K562 (cell line): ENCODE measurements around the gene PYROXD2. TPM values are rescaled to one million over a fixed set of nuclear protein-coding genes. Genes with fewer than 3 reads are reported as not detected.
A peak's percentile ranks its signal among the peaks of the same experiment; 100 is the strongest.

Source experiments
- CC2D1A ChIP-seq: fragments of 450-650 bp; IDR thresholded peaks from 2 replicates; pipeline ENCODE4 v1.6.1; 2017; ENCODE audit warnings: mild to moderate bottlenecking
- CTBP1 ChIP-seq: fragments of 450-650 bp; IDR thresholded peaks from 2 replicates; pipeline ENCODE4 v1.6.1; 2016; ENCODE audit warnings: borderline replicate concordance
- FIP1L1 ChIP-seq: fragments of 200-400 bp; formaldehyde crosslinking; IDR thresholded peaks from 2 replicates; pipeline ENCODE4 v1.6.1; 2018; ENCODE audit warnings: mild to moderate bottlenecking, low read depth, low read length; ENCODE audit not compliant: poor library complexity, severe bottlenecking
- MAFF ChIP-seq: IDR thresholded peaks from 2 replicates; pipeline ENCODE4 v1.6.1; 2012; ENCODE audit warnings: low read length, improper control_type of control experiment
- MEF2D ChIP-seq: conservative IDR thresholded peaks from 2 replicates; pipeline ENCODE4 v1.6.1; 2016; ENCODE audit warnings: low read depth, missing genetic modification characterization, missing compliant biosample characterization
- NBN ChIP-seq: fragments of 450-650 bp; IDR thresholded peaks from 2 replicates; pipeline ENCODE4 v1.6.1; 2016; ENCODE audit warnings: low read depth, mild to moderate bottlenecking
- NEUROD1 ChIP-seq: fragments of 150-350 bp; IDR thresholded peaks from 2 replicates; pipeline ENCODE4 v1.6.1; 2014; ENCODE audit warnings: borderline replicate concordance, low read length, low read depth; ENCODE audit not compliant: partially characterized antibody
- NFIC ChIP-seq: fragments of 450-650 bp; IDR thresholded peaks from 2 replicates; pipeline ENCODE4 v1.6.1; 2017; ENCODE audit warnings: mild to moderate bottlenecking, inconsistent platforms
- RBM34 ChIP-seq: fragments of 200-400 bp; formaldehyde crosslinking; IDR thresholded peaks from 2 replicates; pipeline ENCODE4 v1.6.1; 2018; ENCODE audit warnings: low read length, borderline replicate concordance; ENCODE audit not compliant: insufficient read depth
- TEAD1 ChIP-seq, 2 experiments: fragments of 450-650 bp in 1 of 2; sonication (generic) in 1 of 2; formaldehyde crosslinking; IDR thresholded peaks; 2 replicates each; pipeline versions ENCODE4 v1.4.0 to v1.8.0; 2020 to 2022; ENCODE audit warnings: mild to moderate bottlenecking in 2 of 2, missing genetic modification reagents in 1 of 2
- ZKSCAN8 ChIP-seq: fragments of 200-800 bp; sonication (Bioruptor generic); IDR thresholded peaks from 2 replicates; pipeline ENCODE4 v1.6.1; 2016; ENCODE audit warnings: missing genetic modification characterization, missing compliant biosample characterization
- ZNF146 ChIP-seq: IDR thresholded peaks from one replicate; pipeline ENCODE4 v1.6.1; 2018; ENCODE audit warnings: missing compliant biosample characterization; ENCODE audit not compliant: unreplicated experiment
- ZNF274 ChIP-seq: IDR thresholded peaks from 2 replicates; pipeline ENCODE4 v1.6.1; 2011; ENCODE audit warnings: low read depth, mild to moderate bottlenecking, low read length, moderate library complexity, borderline replicate concordance
- ZNF311 ChIP-seq: fragments of 250-450 bp; sonication (Bioruptor Pico); IDR thresholded peaks from 2 replicates; pipeline ENCODE4 v1.4.0; 2020; ENCODE audit warnings: mild to moderate bottlenecking, moderate library complexity
- polyA plus RNA-seq, 8 experiments: library from polyadenylated mRNA; depleted of rRNA in 4 of 8; stranded (reverse) in 5 of 8; unstranded in 3 of 8; fragments of >200 nt; fragmentation: Nextera tagmentation in 2 of 8; fragmentation: Illumina TruSeq in 1 of 8; extraction: Ambion mirVana in 2 of 8; extraction: Trizol in 1 of 8; gene quantifications; 2 replicates each; pipeline versions ENCODE4 v1.2.1 to v1.2.3, GENCODE V29; 2011 to 2014; ENCODE audit warnings: inconsistent platforms in 1 of 8, missing spikeins in 1 of 8
- total RNA-seq, 7 experiments: library from RNA; depleted of rRNA in 6 of 7; stranded (reverse); fragments of >200 nt in 6 of 7; fragmentation: Illumina TruSeq in 2 of 7; extraction: Trizol in 2 of 7; gene quantifications; 2 replicates each; pipeline versions ENCODE4 v1.2.1 to v1.2.3, GENCODE V29; 2011 to 2021; ENCODE audit warnings: low replicate concordance in 1 of 7
- TF ChIP-seq, protein P1 (sequence below): sonication (generic); formaldehyde crosslinking; IDR thresholded peaks from 2 replicates; pipeline ENCODE4 v1.8.0; 2022; ENCODE audit warnings: missing genetic modification reagents, mild to moderate bottlenecking, moderate library complexity, borderline replicate concordance
- TF ChIP-seq, protein P2 (sequence below), 2 experiments: fragments of 450-650 bp; IDR thresholded peaks; 2 replicates each; pipeline ENCODE4 v1.6.1; 2016
- TF ChIP-seq, protein P3 (sequence below), 2 experiments: fragments of 450-650 bp; IDR thresholded peaks; 2 replicates each; pipeline ENCODE4 v1.6.1; 2016; ENCODE audit warnings: mild to moderate bottlenecking in 2 of 2, borderline replicate concordance in 1 of 2, low read depth in 1 of 2, moderate library complexity in 1 of 2

Gene PYROXD2
- total and polyA plus RNA-seq, 9 of the 15 experiments (the other 6 are each of a cell fraction or from before 2014, with no cell fraction given): 0.14 to 1.4 (median 0.58) TPM

DNA sequence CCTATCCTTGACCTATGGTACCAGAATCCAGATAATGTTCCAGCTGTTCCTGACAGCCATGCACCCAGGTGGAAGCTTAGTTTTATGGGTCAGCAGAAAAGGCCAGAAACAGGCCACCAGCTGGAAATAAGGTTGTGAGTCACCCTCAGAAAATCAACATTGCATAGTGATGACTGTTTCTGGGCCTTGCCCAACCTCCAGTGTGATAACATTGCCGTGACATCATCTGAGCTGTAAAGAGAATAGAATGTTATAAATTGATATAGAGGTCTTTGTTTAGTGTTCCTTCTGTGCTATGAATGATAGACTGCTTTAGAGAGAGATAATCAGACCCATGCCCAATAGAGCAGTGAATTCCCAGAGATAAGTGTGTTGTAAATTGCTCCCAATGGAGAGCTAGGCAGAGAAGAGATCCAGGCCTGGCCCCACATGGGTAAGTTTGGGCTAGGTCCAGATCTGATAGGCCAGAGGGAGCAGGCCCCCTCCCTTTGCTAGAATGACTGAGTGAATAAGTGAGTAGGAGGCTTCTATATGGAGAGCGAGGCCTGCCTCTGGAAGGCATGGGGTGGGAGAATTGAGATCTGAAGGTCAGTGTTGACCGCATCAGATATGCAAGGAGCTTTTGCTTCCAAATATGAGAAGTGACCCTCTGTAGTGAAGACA is 46.0 kb upstream of the PYROXD2 start (continued):
- TF ChIP-seq ZNF311 (CRISPR knock-in tag): 0 out of 2 replicates have a peak, but pooled peaks have one; percentile 42
- no peak for TF ChIP-seq FIP1L1
- no peak for TF ChIP-seq RBM34
- TF ChIP-seq, protein P1, sequence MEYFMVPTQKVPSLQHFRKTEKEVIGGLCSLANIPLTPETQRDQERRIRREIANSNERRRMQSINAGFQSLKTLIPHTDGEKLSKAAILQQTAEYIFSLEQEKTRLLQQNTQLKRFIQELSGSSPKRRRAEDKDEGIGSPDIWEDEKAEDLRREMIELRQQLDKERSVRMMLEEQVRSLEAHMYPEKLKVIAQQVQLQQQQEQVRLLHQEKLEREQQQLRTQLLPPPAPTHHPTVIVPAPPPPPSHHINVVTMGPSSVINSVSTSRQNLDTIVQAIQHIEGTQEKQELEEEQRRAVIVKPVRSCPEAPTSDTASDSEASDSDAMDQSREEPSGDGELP (CRISPR knock-in tag): peak; percentile 98
- TF ChIP-seq NBN: peak; percentile 88
- TF ChIP-seq MEF2D (tag): peak; percentile 61
- TF ChIP-seq MAFF: peak; percentile 66; the same call in 1 of the 2 replicates
- peak; percentile 99 for TF ChIP-seq NFIC
- TF ChIP-seq, protein P2, sequence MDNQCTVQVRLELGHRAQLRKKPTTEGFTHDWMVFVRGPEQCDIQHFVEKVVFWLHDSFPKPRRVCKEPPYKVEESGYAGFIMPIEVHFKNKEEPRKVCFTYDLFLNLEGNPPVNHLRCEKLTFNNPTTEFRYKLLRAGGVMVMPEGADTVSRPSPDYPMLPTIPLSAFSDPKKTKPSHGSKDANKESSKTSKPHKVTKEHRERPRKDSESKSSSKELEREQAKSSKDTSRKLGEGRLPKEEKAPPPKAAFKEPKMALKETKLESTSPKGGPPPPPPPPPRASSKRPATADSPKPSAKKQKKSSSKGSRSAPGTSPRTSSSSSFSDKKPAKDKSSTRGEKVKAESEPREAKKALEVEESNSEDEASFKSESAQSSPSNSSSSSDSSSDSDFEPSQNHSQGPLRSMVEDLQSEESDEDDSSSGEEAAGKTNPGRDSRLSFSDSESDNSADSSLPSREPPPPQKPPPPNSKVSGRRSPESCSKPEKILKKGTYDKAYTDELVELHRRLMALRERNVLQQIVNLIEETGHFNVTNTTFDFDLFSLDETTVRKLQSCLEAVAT (IDR thresholded peaks at IDR 0.05): peak in 1 of 2 experiments; percentile 94; a peak in 2 of 4 replicates
- peak; percentile 71; the same call in 1 of the 2 replicates for TF ChIP-seq ZKSCAN8 (CRISPR knock-in tag)
- peak; percentile 92 to 98 for TF ChIP-seq TEAD1 (CRISPR knock-in tag; IDR thresholded peaks at IDR 0.05)
- no peak for TF ChIP-seq ZNF146 (CRISPR knock-in tag)
- peak; percentile 89 for TF ChIP-seq CTBP1
- TF ChIP-seq NEUROD1: peak; percentile 68
- TF ChIP-seq, protein P3, sequence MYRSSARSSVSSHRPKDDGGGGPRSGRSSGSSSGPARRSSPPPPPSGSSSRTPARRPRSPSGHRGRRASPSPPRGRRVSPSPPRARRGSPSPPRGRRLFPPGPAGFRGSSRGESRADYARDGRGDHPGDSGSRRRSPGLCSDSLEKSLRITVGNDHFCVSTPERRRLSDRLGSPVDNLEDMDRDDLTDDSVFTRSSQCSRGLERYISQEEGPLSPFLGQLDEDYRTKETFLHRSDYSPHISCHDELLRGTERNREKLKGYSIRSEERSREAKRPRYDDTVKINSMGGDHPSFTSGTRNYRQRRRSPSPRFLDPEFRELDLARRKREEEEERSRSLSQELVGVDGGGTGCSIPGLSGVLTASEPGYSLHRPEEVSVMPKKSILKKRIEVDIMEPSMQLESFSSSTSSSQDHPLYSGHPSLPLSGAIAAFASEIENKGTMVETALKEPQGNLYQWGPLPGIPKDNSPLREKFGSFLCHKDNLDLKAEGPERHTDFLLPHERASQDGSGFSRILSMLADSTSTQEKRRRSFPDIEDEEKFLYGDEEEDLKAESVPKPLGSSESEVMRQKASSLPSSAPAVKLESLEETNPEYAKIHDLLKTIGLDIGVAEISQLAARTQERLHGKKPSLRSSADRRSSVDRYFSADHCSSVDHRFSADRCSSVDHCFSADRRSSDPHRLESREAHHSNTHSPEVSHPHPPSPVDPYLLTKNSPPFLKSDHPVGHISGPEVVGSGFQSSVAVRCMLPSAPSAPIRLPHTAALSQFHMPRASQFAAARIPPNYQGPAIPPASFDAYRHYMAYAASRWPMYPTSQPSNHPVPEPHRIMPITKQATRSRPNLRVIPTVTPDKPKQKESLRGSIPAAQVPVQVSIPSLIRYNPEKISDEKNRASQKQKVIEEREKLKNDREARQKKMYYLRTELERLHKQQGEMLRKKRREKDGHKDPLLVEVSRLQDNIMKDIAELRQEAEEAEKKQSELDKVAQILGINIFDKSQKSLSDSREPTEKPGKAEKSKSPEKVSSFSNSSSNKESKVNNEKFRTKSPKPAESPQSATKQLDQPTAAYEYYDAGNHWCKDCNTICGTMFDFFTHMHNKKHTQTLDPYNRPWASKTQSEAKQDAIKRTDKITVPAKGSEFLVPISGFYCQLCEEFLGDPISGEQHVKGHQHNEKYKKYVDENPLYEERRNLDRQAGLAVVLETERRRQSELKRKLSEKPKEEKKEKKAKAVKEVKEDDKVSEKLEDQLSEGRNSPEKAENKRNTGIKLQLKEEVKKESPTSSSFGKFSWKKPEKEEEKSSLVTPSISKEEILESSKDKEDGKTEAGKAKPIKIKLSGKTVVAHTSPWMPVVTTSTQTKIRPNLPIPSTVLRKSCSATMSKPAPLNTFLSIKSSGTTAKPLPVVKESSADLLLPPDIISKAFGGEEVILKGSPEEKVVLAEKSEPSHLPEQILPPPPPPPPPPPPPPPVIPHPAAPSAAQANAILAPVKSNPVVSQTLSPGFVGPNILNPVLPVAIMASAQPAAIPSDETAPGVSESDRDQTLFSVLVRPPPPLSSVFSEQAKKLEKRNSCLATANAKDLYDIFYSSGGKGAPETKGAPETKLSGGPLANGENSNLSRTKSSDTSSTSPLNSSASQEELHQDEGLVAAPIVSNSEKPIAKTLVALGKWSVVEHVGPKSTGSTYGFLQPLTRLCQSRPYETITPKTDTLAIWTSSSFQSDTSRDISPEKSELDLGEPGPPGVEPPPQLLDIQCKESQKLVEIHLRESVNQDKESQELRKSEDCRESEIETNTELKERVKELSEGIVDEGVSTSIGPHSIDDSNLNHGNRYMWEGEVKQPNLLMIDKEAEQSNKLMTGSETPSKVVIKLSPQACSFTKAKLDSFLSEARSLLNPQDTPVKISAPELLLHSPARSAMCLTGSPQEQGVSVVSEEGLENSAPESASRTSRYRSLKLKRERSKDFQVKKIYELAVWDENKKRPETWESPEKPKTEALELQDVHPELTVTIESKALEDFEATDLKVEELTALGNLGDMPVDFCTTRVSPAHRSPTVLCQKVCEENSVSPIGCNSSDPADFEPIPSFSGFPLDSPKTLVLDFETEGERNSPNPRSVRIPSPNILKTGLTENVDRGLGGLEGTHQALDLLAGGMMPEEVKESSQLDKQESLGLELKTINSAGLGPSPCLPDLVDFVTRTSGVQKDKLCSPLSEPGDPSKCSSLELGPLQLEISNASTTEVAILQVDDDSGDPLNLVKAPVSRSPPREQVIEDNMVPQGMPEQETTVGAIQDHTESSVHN (IDR thresholded peaks at IDR 0.05; ENCODE audit: borderline replicate concordance in 1 of 2, low read depth in 1 of 2): peak in 1 of 2 experiments; percentile 100; a peak in 2 of 4 replicates
- TF ChIP-seq CC2D1A: peak; percentile 100
- peak; percentile 50; the same call in 1 of the 2 replicates for TF ChIP-seq ZNF274
